ENCODE results near the gene ANKK1. TPM values are rescaled to one million over a fixed set of nuclear protein-coding genes. Genes with fewer than 3 reads are reported as not detected.

ANKK1 gene
- total and polyA plus RNA-seq, 4 donors = 0.01 to 0.08 TPM; not detected in 2

GRCh38 chr11:113345978-113346377 is 41.6 kb upstream of the ANKK1 start:
- 88% methylated on average over 8 of the region's 8 CpGs for WGBS
- no peak overlapping the region for H3K4me3 ChIP-seq (ENCODE audit: low read depth in 1 of 3, low read length in 3 of 3)
- H3K27me3 ChIP-seq (ENCODE audit: control insufficient read depth in 4 of 4, insufficient read depth in 4 of 4, low read length in 3 of 4) = no peaks in the 10 kb centered on the region
- no peak for DNase-seq (ENCODE audit: low spot score)
- no peaks in the 10 kb centered on the region for H3K9me3 ChIP-seq (ENCODE audit: control insufficient read depth in 4 of 4, low read length in 3 of 4)
- no peaks in the 10 kb centered on the region for H3K4me1 ChIP-seq (ENCODE audit: control insufficient read depth in 4 of 4, insufficient read depth in 4 of 4, low read length in 3 of 4)
- no peak for TF ChIP-seq SP1 (IDR thresholded peaks at IDR 0.05)
- TF ChIP-seq, protein P1, sequence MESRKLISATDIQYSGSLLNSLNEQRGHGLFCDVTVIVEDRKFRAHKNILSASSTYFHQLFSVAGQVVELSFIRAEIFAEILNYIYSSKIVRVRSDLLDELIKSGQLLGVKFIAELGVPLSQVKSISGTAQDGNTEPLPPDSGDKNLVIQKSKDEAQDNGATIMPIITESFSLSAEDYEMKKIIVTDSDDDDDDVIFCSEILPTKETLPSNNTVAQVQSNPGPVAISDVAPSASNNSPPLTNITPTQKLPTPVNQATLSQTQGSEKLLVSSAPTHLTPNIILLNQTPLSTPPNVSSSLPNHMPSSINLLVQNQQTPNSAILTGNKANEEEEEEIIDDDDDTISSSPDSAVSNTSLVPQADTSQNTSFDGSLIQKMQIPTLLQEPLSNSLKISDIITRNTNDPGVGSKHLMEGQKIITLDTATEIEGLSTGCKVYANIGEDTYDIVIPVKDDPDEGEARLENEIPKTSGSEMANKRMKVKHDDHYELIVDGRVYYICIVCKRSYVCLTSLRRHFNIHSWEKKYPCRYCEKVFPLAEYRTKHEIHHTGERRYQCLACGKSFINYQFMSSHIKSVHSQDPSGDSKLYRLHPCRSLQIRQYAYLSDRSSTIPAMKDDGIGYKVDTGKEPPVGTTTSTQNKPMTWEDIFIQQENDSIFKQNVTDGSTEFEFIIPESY (IDR thresholded peaks at IDR 0.05) = no peak
- no peak for TF ChIP-seq HNF4G (IDR thresholded peaks at IDR 0.05)
- no peak for TF ChIP-seq FOXA2 (IDR thresholded peaks at IDR 0.05)
- no peak for TF ChIP-seq JUND (IDR thresholded peaks at IDR 0.05)
- TF ChIP-seq, protein P2, sequence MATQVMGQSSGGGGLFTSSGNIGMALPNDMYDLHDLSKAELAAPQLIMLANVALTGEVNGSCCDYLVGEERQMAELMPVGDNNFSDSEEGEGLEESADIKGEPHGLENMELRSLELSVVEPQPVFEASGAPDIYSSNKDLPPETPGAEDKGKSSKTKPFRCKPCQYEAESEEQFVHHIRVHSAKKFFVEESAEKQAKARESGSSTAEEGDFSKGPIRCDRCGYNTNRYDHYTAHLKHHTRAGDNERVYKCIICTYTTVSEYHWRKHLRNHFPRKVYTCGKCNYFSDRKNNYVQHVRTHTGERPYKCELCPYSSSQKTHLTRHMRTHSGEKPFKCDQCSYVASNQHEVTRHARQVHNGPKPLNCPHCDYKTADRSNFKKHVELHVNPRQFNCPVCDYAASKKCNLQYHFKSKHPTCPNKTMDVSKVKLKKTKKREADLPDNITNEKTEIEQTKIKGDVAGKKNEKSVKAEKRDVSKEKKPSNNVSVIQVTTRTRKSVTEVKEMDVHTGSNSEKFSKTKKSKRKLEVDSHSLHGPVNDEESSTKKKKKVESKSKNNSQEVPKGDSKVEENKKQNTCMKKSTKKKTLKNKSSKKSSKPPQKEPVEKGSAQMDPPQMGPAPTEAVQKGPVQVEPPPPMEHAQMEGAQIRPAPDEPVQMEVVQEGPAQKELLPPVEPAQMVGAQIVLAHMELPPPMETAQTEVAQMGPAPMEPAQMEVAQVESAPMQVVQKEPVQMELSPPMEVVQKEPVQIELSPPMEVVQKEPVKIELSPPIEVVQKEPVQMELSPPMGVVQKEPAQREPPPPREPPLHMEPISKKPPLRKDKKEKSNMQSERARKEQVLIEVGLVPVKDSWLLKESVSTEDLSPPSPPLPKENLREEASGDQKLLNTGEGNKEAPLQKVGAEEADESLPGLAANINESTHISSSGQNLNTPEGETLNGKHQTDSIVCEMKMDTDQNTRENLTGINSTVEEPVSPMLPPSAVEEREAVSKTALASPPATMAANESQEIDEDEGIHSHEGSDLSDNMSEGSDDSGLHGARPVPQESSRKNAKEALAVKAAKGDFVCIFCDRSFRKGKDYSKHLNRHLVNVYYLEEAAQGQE (IDR thresholded peaks at IDR 0.05) = no peak
- TF ChIP-seq RAD21 (IDR thresholded peaks at IDR 0.05) = no peak
- no peak for TF ChIP-seq RXRA (IDR thresholded peaks at IDR 0.05)
- TF ChIP-seq MAX (IDR thresholded peaks at IDR 0.05) = no peak
- no peak for TF ChIP-seq EGR1 (IDR thresholded peaks at IDR 0.05; ENCODE audit: low read depth in 2 of 2)
- no peak for TF ChIP-seq YY1 (IDR thresholded peaks at IDR 0.05)
- TF ChIP-seq FOXA1 (IDR thresholded peaks at IDR 0.05) = no peak
- TF ChIP-seq, protein P3, sequence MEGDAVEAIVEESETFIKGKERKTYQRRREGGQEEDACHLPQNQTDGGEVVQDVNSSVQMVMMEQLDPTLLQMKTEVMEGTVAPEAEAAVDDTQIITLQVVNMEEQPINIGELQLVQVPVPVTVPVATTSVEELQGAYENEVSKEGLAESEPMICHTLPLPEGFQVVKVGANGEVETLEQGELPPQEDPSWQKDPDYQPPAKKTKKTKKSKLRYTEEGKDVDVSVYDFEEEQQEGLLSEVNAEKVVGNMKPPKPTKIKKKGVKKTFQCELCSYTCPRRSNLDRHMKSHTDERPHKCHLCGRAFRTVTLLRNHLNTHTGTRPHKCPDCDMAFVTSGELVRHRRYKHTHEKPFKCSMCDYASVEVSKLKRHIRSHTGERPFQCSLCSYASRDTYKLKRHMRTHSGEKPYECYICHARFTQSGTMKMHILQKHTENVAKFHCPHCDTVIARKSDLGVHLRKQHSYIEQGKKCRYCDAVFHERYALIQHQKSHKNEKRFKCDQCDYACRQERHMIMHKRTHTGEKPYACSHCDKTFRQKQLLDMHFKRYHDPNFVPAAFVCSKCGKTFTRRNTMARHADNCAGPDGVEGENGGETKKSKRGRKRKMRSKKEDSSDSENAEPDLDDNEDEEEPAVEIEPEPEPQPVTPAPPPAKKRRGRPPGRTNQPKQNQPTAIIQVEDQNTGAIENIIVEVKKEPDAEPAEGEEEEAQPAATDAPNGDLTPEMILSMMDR (IDR thresholded peaks at IDR 0.05; ENCODE audit: low read depth, low read length, missing input control) = no peak
- no peak overlapping the region for H3K9ac ChIP-seq (ENCODE audit: low read depth in 1 of 2, low read length in 2 of 2)
- no peak overlapping the region for H3K27ac ChIP-seq (ENCODE audit: low read depth in 1 of 2, low read length in 2 of 2)
- peaks cover 6 to 20% (median 11%) of the 10 kb centered on the region in 4 donors for H3K36me3 ChIP-seq (ENCODE audit: control insufficient read depth in 4 of 4, insufficient read depth in 3 of 4, low read depth in 1 of 4, low read length in 3 of 4)

- H3K27ac ChIP-seq (ENCODE audit: low read depth in 1 of 2, low read length in 2 of 2) = no peak overlapping the region
- H3K4me1 ChIP-seq (ENCODE audit: control insufficient read depth in 4 of 4, insufficient read depth in 4 of 4, low read length in 3 of 4) = no peaks in the 10 kb centered on the region
- no peak overlapping the region for H3K4me3 ChIP-seq (ENCODE audit: low read depth in 1 of 3, low read length in 3 of 3)
- peaks cover 2 to 20% (median 11%) of the 10 kb centered on the region in 4 donors for H3K36me3 ChIP-seq (ENCODE audit: control insufficient read depth in 4 of 4, insufficient read depth in 3 of 4, low read depth in 1 of 4, low read length in 3 of 4)
- no peak overlapping the region for H3K9ac ChIP-seq (ENCODE audit: low read depth in 1 of 2, low read length in 2 of 2)
- no peaks in the 10 kb centered on the region for H3K27me3 ChIP-seq (ENCODE audit: control insufficient read depth in 4 of 4, insufficient read depth in 4 of 4, low read length in 3 of 4)
- no peak for DNase-seq (ENCODE audit: low spot score)
- no peaks in the 10 kb centered on the region for H3K9me3 ChIP-seq (ENCODE audit: control insufficient read depth in 4 of 4, low read length in 3 of 4)
- WGBS = 98% methylated on average over 3 of the region's 3 CpGs
- TF ChIP-seq, protein P2 (IDR thresholded peaks at IDR 0.05) = no peak
- no peak for TF ChIP-seq TAF1 (conservative IDR thresholded peaks at IDR 0.05)
- TF ChIP-seq RXRA (IDR thresholded peaks at IDR 0.05) = no peak
- no peak for TF ChIP-seq GABPA (IDR thresholded peaks at IDR 0.05 in 1 of 2, conservative IDR thresholded peaks at IDR 0.05 in 1 of 2)
- no peak for TF ChIP-seq FOXA1 (IDR thresholded peaks at IDR 0.05)
- TF ChIP-seq, protein P4, sequence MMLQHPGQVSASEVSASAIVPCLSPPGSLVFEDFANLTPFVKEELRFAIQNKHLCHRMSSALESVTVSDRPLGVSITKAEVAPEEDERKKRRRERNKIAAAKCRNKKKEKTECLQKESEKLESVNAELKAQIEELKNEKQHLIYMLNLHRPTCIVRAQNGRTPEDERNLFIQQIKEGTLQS (IDR thresholded peaks at IDR 0.05) = no peak
- no peak for TF ChIP-seq RAD21 (IDR thresholded peaks at IDR 0.05)
- no peak for TF ChIP-seq SP1 (IDR thresholded peaks at IDR 0.05)
- TF ChIP-seq FOXA2 (IDR thresholded peaks at IDR 0.05) = no peak
- TF ChIP-seq EGR1 (IDR thresholded peaks at IDR 0.05; ENCODE audit: low read depth in 2 of 2) = no peak
- TF ChIP-seq, protein P3 (IDR thresholded peaks at IDR 0.05; ENCODE audit: low read depth, low read length, missing input control) = no peak
- TF ChIP-seq JUND (IDR thresholded peaks at IDR 0.05) = no peak
- no peak for TF ChIP-seq HNF4G (IDR thresholded peaks at IDR 0.05)
- no peak for TF ChIP-seq YY1 (IDR thresholded peaks at IDR 0.05)
- no peak for TF ChIP-seq MAX (IDR thresholded peaks at IDR 0.05)
Observed at GRCh38 chr11:113349528-113349927, 38.1 kb upstream of the ANKK1 start.

All from liver (tissue), 9 donors.